ENCODE data around the gene BRCC3.

- TF ChIP-seq CTCF (IDR thresholded peaks at IDR 0.05): no peak
- no peak for TF ChIP-seq ZFX (IDR thresholded peaks at IDR 0.05; ENCODE audit: borderline replicate concordance)
These were observed 25.0 kb upstream of the BRCC3 start for GRCh38 chrX:155046129-155046810.

All from 22Rv1 (cell line).